NOMO-1 treated with dmso at 0.1 percent for 144 hours (cell line): ENCODE results near the gene ALDH3A1.

Experiments used
- DNase-seq: peaks from one replicate; lab custom pipeline; 2025; ENCODE audit not compliant: unreplicated experiment; lab: John Stamatoyannopoulos, UW

The ALDH3A1 gene

DNA sequence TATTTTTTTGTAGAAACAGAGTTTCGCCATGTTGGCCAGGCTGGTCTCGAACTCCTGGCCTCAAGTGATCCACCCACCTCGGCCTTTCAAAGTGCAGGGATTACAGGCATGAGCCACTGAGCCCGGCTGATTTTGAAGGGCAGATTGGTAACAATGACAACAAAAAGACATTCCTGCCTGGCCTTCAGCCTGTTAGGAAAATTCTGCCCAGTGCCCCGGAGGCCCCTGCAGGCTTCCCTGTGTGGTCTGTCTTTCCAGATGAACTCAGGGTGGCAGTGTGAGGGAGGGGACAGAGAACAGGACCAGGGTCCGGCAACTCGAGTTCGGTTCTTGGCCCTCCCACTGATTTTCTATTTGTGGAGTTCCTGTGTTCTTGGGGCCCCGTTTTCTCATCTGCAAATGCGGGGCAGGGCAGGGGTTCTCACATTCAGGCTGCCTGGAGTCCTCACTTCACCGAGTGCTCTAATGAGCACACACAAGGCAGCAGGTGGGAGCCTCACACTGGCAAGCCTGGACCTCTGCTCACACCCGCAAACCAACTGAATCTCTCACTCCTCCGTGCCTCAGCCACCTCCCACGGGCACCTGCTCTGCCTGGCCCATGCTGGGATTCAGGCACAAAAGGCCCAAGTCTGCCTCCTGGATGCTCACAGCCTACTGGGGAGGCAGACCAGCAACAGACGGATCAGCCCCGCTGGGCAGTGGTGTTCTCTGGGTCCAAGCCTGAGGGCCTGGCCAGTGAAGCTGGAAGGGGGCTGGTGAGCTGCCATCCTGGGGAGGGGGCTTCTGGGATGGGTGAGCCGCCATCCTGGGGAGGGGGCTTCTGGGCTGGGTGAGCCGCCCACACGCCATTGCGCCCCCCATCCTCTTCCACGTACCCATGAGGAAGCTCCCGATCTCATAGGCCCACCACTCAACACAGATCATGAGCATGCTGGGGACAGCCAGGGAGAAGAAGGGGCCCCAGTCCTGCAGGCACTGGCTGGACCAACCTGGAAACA is 42.0 kb downstream of the ALDH3A1 start:
- DNase-seq: no peak

DNA sequence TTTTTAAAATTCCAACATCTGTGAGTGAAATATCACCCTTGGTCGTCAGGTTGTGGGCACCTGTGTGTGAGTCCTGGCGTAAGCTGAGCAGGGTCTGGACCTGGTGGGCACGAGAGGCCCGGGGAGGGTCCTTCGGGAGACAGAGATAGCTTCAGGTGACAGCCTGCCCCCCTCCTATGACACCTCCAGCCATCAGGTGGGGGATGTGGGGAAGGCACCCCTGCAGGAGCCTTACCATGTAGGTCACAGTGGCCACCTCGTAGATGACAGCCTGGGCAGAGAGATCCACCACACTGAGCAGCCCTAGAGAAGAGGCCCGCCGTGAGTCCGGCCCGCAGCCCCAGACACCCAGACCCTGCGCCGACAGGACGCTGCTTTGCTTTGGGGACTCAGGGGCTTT is 42.9 kb downstream of the ALDH3A1 start:
- DNase-seq: no peak

DNA sequence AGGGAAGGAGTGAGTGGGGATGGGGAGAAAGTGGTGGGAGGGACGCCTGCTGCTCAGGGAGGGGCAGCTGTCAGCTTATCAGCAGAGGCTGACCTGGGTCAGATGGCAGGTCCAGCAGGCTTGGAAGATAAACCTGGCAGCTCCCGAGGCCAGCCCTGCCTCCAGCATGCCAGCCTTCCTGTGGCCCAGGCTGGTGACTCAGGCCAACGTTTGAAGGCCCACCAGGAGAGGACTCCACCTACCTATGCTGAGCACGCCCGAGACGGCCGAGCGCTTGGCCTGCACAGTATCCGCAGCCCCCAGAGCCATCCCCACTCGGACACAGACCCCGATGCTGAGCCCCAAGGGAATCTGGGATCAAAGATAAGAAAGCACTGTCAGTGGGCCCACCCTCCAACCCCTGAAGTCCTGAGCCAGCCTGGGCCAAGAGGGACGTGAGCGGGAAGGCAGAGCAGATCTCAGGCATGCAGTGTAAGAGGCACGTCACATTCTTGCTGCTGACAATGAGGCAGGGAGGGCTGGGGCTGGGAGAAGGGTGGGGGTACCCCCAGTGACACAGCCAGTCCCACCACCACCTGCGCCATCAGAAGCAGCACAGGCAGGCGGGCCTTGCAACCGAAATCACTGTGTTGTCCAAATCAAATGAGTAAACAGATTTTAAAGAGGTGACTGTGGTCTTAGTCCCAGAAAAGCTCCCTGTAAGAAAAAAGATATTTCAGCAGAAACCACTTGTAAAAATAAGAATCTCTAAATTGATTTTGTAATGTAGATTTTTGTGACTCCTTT is 44.1 kb downstream of the ALDH3A1 start:
- DNase-seq: no peak

DNA sequence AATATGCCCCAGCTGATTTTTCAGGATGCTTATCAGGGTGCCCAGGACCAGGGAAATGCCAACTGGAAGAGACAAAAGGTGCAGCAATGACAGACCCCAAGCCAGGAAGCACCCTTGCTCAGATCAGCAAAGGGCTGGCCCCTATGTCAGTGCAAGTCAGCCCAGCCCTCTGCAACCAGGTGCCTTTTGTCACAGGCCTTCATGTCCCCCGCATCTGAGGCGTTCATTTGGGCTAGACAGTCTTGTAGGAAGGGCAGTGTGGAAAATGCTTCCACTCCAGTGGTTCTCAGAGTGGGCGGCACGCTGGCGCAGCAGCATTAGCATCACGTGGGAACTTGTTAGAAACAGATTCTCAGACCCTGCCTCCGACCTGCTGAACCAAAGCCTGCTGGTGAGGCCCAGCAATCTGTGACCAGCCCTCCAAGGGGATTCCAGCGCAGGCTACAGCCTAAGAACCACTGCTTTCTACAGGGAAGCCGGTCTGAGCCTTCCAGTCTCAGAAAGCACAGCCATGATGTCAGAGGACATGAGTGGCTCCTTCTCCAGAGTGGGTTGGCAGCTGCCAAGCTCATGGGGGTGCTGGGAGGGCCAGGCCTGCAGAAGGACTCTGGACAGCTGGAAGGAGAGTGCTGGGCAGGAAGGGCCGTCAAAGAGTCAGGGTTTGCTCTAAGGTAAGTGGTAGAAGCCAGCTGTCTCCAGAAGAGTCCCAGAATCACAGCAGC is 44.8 kb downstream of the ALDH3A1 start:
- no peak for DNase-seq

DNA sequence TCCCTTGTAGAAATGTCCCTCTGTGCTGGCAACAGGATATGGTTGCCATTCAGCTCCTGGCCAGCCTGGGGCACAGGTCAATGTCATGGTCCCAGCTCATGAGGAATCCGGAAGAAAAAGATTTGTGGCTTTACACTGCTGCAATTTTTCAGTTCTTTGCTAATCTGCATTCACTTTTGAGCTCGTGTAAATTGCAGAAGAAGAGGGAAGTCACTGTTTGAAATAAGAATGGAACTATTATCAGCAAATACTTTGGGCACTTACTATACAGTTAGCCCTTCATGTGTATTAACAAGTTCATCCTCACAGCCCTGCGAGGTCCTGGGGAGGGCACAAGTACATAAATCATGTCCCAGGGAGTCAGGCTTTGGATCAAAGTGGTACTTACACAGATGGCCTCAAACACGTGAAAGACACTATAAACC is 45.9 kb downstream of the ALDH3A1 start:
- peak; percentile 74 for DNase-seq
